Activated T-helper 1 cell treated with anti-CD3 and anti-CD28 coated beads, Interleukin-12 subunit alpha, Interleukin-12 subunit beta, Interleukin-2, Interleukin-4 antibody, amounts not matched to agents 30 ng/mL and 10 ng/mL and 1 ng/mL, durations not matched to agents 14 hours and 24 hours and 36 hours (primary cell): ENCODE measurements around the gene TAS2R14. TPM values are rescaled to one million over a fixed set of nuclear protein-coding genes. Genes with fewer than 3 reads are reported as not detected.

ENCODE experiments used
- DNase-seq: peaks from one replicate; pipeline ENCODE4 v3.0.0; 2021; ENCODE audit warnings: low spot score
- H3K27ac Mint-ChIP-seq: one replicate; pipeline ENCODE4 v1.8.0; 2021; ENCODE audit warnings: mild to moderate bottlenecking, mixed read lengths
- H3K27me3 Mint-ChIP-seq: one replicate; pipeline ENCODE4 v1.8.0; 2022; ENCODE audit warnings: mild to moderate bottlenecking, moderate library complexity, mixed read lengths; ENCODE audit not compliant: insufficient read depth
- H3K36me3 Mint-ChIP-seq: one replicate; pipeline ENCODE4 v1.8.0; 2021; ENCODE audit warnings: low read depth, mixed read lengths
- H3K4me1 Mint-ChIP-seq: one replicate; pipeline ENCODE4 v1.8.0; 2021; ENCODE audit warnings: low read depth, mixed read lengths
- H3K4me3 Mint-ChIP-seq: one replicate; pipeline ENCODE4 v1.8.0; 2021; ENCODE audit warnings: mild to moderate bottlenecking, moderate library complexity, mixed read lengths
- H3K9me3 Mint-ChIP-seq: one replicate; pipeline ENCODE4 v1.8.0; 2021; ENCODE audit warnings: mixed read lengths
- intact Hi-C: fragments of 100-400 bp; cut with micrococcal nuclease; formaldehyde crosslinking; loops from one replicate; pipeline ENCODE4 v1.15.1; 2024
- total RNA-seq: library from RNA; stranded (reverse); gene quantifications from 2 replicates; pipeline ENCODE4 v1.2.3, GENCODE V29; 2022

TAS2R14 gene, protein sequence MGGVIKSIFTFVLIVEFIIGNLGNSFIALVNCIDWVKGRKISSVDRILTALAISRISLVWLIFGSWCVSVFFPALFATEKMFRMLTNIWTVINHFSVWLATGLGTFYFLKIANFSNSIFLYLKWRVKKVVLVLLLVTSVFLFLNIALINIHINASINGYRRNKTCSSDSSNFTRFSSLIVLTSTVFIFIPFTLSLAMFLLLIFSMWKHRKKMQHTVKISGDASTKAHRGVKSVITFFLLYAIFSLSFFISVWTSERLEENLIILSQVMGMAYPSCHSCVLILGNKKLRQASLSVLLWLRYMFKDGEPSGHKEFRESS
- total RNA-seq = 2.8 and 2.9 TPM in 2 replicates

DNA sequence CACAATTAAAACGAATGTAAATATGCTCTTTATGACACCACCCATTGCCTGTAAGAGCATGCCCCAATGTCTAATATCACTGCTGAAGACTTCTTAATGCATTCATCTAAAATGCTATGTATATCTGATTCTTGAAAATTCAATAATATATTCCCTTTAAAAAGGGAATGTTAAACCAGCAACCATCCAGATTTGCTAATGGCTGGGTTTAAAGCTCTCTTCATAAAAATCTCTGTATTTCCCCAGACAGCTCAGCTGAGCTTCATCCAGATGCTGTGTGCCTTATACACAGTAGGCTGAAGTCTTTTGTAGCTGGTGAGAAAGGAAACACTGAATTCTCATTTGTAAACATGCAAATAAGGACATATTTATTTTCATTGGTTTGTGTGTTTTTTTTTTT is at the start of gene TAS2R14:
TAS2R14 (minus strand) TSS at position 101 of the 400 bp plus-strand sequence; CDS start at position 45, 56 bp downstream.
- Mint-ChIP-seq H3K9me3 (no peaks in the 10 kb centered on the region), H3K36me3 (no peaks in the 10 kb centered on the region), H3K27me3 (no peaks in the 10 kb centered on the region), H3K27ac (no peak within 1 kb of the TSS), H3K4me1 (peaks cover 21% of the 10 kb centered on the region), H3K4me3 (no peak within 1 kb of the TSS)
- intact Hi-C loops = no loop called here
- DNase-seq = no peak

DNA sequence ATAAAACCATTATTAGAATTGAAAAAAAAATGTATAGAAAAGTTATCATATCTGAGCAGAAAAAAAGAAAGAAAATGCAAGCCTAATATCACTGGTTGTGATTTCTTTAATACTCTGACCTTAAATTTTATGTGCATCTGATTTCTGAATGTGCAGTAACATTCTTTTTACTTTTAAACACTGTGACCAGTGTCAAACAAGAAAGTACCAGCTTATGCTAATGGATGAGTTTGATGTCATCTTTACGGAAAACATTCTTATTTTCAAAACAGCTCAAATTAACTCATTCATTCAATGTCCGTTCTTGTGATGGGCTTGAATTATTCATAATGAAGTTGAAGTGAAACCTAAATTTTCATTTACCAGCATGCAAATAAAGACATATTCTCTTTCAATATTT is 47.7 kb upstream of the TAS2R14 start, which contains the start of gene TAS2R50:
TAS2R50 (minus strand) TSS at position 101 of the 400 bp plus-strand sequence; CDS start at position 49, 52 bp downstream.
- peaks cover 7% of the 10 kb centered on the region for H3K36me3 Mint-ChIP-seq
- H3K4me1 Mint-ChIP-seq = peaks cover 17% of the 10 kb centered on the region
- peaks cover 30% of the 10 kb centered on the region for H3K27me3 Mint-ChIP-seq
- intact Hi-C loops = no loop called here
- no peak within 1 kb of the TSS for H3K27ac Mint-ChIP-seq
- H3K4me3 Mint-ChIP-seq = no peak within 1 kb of the TSS
- DNase-seq = no peak
- peaks cover 9% of the 10 kb centered on the region for H3K9me3 Mint-ChIP-seq

DNA sequence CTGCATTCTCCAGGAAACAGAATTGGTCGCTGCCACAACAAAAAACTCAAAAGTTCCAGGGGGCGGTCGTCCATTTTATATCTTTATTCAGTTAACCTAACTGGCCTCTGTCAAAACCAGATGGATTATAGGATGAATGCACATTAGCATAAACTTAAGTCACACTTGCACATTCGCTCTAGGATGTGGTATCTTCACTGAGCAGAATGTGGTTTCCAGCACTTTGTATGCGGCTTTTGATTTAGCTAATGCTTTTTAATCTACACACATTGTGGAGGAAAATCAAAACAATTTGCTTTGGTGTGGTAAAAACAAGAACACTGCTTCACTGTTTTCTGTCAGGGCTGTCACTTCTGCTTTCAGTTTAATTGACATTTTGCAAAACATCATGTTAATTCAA is 43.2 kb upstream of the TAS2R14 start:
- peaks cover 58% of the 10 kb centered on the region for H3K27me3 Mint-ChIP-seq
- no peak overlapping the region for H3K4me3 Mint-ChIP-seq
- no peak overlapping the region for H3K27ac Mint-ChIP-seq
- H3K4me1 Mint-ChIP-seq = peaks cover 18% of the 10 kb centered on the region
- H3K9me3 Mint-ChIP-seq = no peaks in the 10 kb centered on the region
- peaks cover 7% of the 10 kb centered on the region for H3K36me3 Mint-ChIP-seq
- intact Hi-C loops = loop anchor here (1.0 kb wide), 1 partner anchor 189 kb away; the partner anchor contains the start of gene SMIM10L1
- peak; percentile 59 for DNase-seq

DNA sequence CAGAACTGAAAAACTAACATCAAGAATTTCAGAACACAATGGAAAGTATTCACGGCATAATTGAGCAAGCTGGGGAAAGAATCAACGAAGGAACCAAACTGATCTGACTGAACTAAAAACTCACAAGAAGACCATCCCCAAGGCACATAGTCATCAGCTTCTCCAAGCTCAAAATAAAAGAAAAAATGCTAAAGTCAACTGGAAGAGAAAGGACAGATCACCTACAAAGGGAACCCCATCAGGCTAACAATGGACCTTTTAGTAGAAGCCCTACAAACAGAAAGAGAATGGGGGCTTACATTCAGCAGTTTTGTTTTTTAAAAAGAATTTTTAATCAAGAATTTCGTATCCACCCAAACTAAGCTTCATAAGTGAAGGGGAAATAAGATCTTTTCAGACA is 35.9 kb upstream of the TAS2R14 start:
- Mint-ChIP-seq H3K9me3 (no peaks in the 10 kb centered on the region), H3K27ac (no peak overlapping the region), H3K4me3 (no peak overlapping the region), H3K4me1 (no peaks in the 10 kb centered on the region), H3K27me3 (peaks cover 52% of the 10 kb centered on the region), H3K36me3 (peaks cover 10% of the 10 kb centered on the region)
- intact Hi-C loops = no loop called here
- no peak for DNase-seq

DNA sequence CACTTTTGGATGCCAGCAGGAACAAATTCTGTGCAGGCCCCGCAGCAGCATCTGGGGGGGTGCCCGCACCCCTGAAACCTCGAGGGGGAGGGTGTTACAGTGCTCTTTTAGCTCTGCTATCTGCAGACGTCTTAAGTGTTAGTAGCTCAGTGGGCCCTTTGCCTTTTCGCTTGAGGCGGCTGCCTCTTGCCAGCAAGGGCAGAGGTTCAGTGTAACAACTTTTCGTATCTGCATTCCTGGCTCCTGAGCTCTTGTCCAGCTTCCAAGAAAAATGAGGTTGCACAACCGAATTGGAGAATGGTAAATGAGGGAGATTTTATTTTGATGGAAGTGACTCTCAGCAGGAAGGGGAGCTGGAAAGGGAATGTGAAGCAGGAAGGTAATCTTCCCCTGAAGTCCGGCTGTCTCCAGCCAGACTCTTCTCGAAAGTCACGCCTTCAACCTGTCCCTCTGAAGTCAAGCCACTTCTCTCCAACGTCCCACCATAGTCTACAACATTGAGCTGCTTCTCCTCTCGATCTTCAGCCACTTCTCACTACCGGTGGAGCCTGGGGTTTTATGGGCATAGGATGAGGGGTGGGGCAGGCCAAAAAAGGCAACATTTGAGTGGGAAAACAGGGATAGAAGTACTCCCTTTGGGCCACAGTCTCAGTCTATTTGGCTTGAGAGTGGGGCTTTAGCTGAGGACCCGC is 29.8 kb upstream of the TAS2R14 start:
- intact Hi-C loops = no loop called here
- Mint-ChIP-seq H3K27me3 (no peaks in the 10 kb centered on the region), H3K9me3 (no peaks in the 10 kb centered on the region), H3K27ac (no peak overlapping the region), H3K4me1 (no peaks in the 10 kb centered on the region), H3K4me3 (no peak overlapping the region), H3K36me3 (peaks cover 5% of the 10 kb centered on the region)
- DNase-seq = no peak

DNA sequence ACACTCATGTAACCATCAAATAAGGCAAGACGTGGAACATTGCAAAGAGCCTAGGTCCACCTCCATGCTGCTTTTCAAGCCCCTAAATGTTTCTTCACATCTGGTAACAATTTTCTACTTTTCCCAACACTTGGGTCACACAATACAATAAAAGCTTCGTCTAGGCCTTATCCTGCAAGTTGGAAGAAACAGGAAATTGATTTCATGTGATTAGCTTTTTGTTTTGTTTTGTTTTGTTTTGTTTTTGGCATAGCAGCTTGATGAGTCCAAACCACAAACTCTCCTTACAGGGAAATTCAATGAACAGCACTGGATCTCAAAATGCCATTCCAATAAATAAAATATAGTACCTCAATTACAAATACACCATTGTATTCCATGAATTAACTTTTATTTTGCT is 28.3 kb upstream of the TAS2R14 start:
- Mint-ChIP-seq H3K9me3 (no peaks in the 10 kb centered on the region), H3K4me3 (no peak overlapping the region), H3K27ac (no peak overlapping the region), H3K36me3 (peaks cover 2% of the 10 kb centered on the region), H3K4me1 (no peaks in the 10 kb centered on the region), H3K27me3 (no peaks in the 10 kb centered on the region)
- no peak for DNase-seq
- intact Hi-C loops = no loop called here

DNA sequence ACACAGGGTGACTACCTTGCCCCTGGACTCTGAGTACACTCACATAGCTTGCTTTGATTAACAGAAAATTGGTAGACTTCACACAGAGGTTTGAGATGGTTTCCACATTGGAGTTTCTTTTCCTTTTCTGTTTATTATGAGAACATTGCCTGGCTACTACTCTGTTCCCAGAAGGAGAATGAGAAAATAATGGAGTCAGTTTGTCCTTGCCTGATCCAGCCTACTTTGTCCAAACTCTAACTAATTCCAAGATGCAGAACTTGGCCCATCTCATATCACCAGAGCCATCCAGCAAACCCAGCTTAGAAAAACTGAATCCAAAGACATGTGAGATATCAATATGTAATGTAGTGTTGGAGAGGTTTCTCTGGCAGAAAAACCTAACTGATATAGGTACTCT is 27.3 kb upstream of the TAS2R14 start:
- Mint-ChIP-seq H3K9me3 (no peaks in the 10 kb centered on the region), H3K27ac (no peak overlapping the region), H3K36me3 (peaks cover 2% of the 10 kb centered on the region), H3K27me3 (no peaks in the 10 kb centered on the region), H3K4me1 (no peaks in the 10 kb centered on the region), H3K4me3 (no peak overlapping the region)
- intact Hi-C loops = no loop called here
- DNase-seq = no peak

DNA sequence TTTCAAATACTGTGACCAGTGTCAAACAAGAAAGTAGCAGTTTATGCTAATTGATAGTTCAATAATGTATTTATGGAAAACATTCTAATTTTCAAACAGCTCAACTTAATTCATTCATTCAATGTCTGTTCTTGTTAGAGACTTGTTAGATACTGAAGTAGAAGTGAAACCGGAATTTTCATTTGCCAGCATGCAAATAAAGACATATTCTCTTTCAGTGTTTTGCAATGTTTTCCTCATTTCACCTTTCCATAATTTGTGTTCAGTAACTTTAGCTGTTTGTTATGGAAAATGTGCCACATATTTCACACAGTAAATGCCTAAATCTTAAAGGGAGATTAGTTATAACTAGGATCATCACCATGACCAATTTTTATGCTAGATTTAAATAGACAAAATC is 26.4 kb upstream of the TAS2R14 start:
- intact Hi-C loops = no loop called here
- no peak for DNase-seq
- Mint-ChIP-seq H3K9me3 (no peaks in the 10 kb centered on the region), H3K4me3 (no peak overlapping the region), H3K4me1 (peaks cover under 1% of the 10 kb centered on the region), H3K36me3 (peaks cover 2% of the 10 kb centered on the region), H3K27me3 (no peaks in the 10 kb centered on the region), H3K27ac (no peak overlapping the region)

DNA sequence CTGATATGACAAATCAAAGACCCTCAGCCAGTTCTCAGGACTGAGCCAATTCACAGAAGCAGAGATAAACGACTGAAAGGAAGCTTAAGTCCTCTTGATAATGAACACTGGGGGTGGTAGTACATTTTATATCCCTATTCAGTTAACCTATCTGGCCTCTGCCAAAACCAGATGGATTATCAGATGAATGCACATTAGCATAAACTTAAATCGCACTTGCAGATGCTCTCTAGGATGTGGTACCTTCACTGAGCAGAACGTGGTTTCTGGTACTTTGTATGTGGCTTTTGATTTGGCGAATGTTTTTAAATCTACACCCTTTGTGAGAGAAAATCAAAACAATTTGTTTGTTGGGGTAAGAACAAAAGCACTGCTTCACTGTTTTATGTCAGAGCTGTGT is 21.1 kb upstream of the TAS2R14 start:
- no peak for DNase-seq
- Mint-ChIP-seq H3K4me1 (peaks cover 21% of the 10 kb centered on the region), H3K27me3 (no peaks in the 10 kb centered on the region), H3K36me3 (peaks cover 6% of the 10 kb centered on the region), H3K27ac (no peak overlapping the region), H3K4me3 (no peak overlapping the region), H3K9me3 (peaks cover 13% of the 10 kb centered on the region)
- intact Hi-C loops = no loop called here

DNA sequence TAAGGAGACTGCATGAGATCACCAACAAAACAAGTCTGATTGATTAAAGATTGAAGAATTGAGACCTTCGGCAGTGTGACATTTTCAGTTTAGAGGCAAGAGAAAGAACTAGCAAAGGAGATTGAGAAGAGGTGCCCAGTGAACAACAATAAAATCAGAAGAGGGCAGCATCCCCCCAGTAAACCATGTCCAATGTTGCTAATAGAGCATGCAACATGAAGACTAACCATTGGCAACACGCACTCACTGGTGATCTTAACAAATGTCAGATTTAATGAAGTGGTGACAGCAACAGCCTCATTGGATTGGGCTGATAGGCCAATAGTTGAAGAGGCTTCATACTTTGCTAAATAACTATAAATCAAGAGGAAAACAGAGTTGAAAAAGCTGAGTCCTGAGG is 20.7 kb upstream of the TAS2R14 start:
- H3K4me3 Mint-ChIP-seq = no peak overlapping the region
- peaks cover 21% of the 10 kb centered on the region for H3K4me1 Mint-ChIP-seq
- peaks cover 8% of the 10 kb centered on the region for H3K36me3 Mint-ChIP-seq
- intact Hi-C loops = no loop called here
- no peaks in the 10 kb centered on the region for H3K27me3 Mint-ChIP-seq
- H3K27ac Mint-ChIP-seq = no peak overlapping the region
- H3K9me3 Mint-ChIP-seq = peaks cover 18% of the 10 kb centered on the region
- DNase-seq = no peak

DNA sequence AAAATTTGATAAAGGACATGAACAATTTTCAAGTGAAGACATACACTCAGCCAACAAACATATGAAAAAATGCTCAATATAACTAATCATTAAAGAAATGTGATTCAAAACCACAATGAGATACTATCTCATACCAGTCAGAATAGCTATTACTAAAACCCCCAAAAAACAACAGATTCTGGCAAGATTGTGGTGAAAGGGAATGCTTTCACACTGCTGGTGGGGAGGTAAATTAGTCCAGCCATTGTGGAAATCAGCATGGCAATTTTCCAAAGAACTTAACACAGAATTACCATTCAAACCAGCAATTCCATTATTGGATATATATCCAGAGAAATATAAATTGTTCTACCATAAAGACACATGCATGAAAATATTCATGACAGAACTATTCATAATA is 18.7 kb upstream of the TAS2R14 start:
- intact Hi-C loops = no loop called here
- H3K9me3 Mint-ChIP-seq = peaks cover 31% of the 10 kb centered on the region
- no peak overlapping the region for H3K27ac Mint-ChIP-seq
- H3K36me3 Mint-ChIP-seq = peaks cover 12% of the 10 kb centered on the region
- no peaks in the 10 kb centered on the region for H3K27me3 Mint-ChIP-seq
- no peak overlapping the region for H3K4me3 Mint-ChIP-seq
- no peak for DNase-seq
- H3K4me1 Mint-ChIP-seq = peaks cover 29% of the 10 kb centered on the region

DNA sequence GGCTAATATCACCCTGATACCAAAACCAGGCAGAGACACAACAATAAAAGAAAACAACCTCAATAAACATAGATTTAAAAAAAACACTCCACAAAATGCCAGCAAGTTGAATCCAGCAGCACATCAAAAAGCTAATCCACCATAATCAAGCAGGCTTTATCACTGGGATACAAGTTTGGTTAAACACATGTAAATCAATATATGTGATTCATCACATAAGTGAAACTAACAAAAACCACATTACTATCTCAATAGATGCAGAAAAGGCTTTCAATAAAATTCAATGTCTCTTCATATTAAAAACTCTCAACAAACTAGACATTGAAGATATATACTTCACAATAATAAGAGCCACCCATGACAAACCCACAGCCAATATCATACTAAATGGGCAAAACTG is 17.0 kb upstream of the TAS2R14 start:
- intact Hi-C loops = no loop called here
- Mint-ChIP-seq H3K27me3 (no peaks in the 10 kb centered on the region), H3K4me3 (no peak overlapping the region), H3K9me3 (peaks cover 33% of the 10 kb centered on the region), H3K27ac (no peak overlapping the region), H3K36me3 (peaks cover 12% of the 10 kb centered on the region), H3K4me1 (peaks cover 29% of the 10 kb centered on the region)
- DNase-seq = no peak

DNA sequence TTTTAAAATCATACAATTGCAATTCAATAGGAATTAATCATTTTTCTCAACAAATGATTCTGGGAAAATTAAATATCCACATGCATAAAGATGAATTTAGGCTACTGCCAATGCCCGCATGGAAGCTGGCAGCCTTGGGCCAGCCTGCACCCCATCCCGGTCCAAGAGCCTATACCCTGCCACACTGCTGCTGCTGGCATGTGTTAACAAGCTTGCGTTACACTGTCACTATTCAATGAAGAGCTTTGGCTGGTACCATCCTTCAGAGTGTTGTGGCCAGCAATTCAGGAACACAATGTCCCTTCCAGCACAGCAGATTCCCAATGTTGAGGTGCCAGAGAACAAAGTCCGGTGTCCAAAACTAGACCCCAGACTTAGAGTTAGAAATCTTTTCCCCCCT is 13.6 kb upstream of the TAS2R14 start:
- Mint-ChIP-seq H3K27me3 (no peaks in the 10 kb centered on the region), H3K27ac (no peak overlapping the region)
- no peak for DNase-seq

More for the DNA sequence above, 13.6 kb upstream of the TAS2R14 start:
- Mint-ChIP-seq H3K36me3 (peaks cover 8% of the 10 kb centered on the region), H3K4me1 (peaks cover 19% of the 10 kb centered on the region), H3K4me3 (no peak overlapping the region), H3K9me3 (peaks cover 49% of the 10 kb centered on the region)
- intact Hi-C loops = no loop called here
